ENCODE results near the gene THSD4. TPM values are rescaled to one million over a fixed set of nuclear protein-coding genes. Genes with fewer than 3 reads are reported as not detected.

The THSD4 gene
- total and polyA plus RNA-seq, 2 of the 8 experiments (the other 6 are each of a cell fraction or from before 2014, with no cell fraction given), result 2.5 to 6.2 TPM

- WGBS, 2 experiments (ENCODE audit: extremely low coverage in 1 of 2, insufficient coverage in 1 of 2, insufficient read length in 1 of 2, insufficient replicate concordance in 2 of 2, low coverage in 1 of 2, low lambda C conversion rate in 2 of 2, missing lambda C conversion rate in 1 of 2), result 88% methylated on average over 7 of the region's 7 CpGs; no CpG with 5 or more reads in 1 of the 2 experiments
- Histone ChIP-seq H3K18ac (ENCODE audit: extremely low read depth, low read length) (no peak overlapping the region), H3K14ac (ENCODE audit: insufficient read length) (no peak overlapping the region), H2BK12ac (ENCODE audit: low read depth, low read length) (no peak overlapping the region), H4K91ac (replicated peaks; ENCODE audit: insufficient read length, low read length) (no peak overlapping the region), H2BK15ac (ENCODE audit: low read length) (no peak overlapping the region), H2BK120ac (replicated peaks; ENCODE audit: low read depth, low read length) (no peak overlapping the region), H3K79me1 (ENCODE audit: low read depth, low read length) (no peaks in the 10 kb centered on the region; the same call in 1 of the 2 replicates), H2AK5ac (ENCODE audit: low read depth, low read length) (no peak overlapping the region), H4K8ac (ENCODE audit: extremely low read depth, insufficient read depth, low read length) (no peak overlapping the region), H2BK5ac (ENCODE audit: low read depth, low read length) (no peak overlapping the region), H3K23ac (ENCODE audit: insufficient read length) (no peak overlapping the region), H3K4ac (replicated peaks; ENCODE audit: insufficient read length, low read depth, low read length) (no peak overlapping the region), H3K79me2 (ENCODE audit: control insufficient read depth in 1 of 2, insufficient read depth in 2 of 2, low read length in 2 of 2) (no peaks in the 10 kb centered on the region), H3K27ac (ENCODE audit: low read depth, low read length) (no peak overlapping the region), H3K27me3 (replicated peaks in 1 of 4; ENCODE audit: control insufficient read depth in 3 of 4, extremely low read depth in 1 of 4, insufficient read depth in 3 of 4, low read length in 3 of 4) (no peaks in the 10 kb centered on the region), H3K4me1 (replicated peaks in 1 of 4; ENCODE audit: control insufficient read depth in 3 of 4, insufficient read depth in 4 of 4, low read length in 3 of 4) (peaks cover 0 to 5% (median 0%) of the 10 kb centered on the region in 4 experiments; a peak in 1 of 7 replicates), H2AFZ (ENCODE audit: low read length) (no peak overlapping the region), H2BK20ac (ENCODE audit: low read length) (no peak overlapping the region), H3K9me3 (ENCODE audit: insufficient read depth in 2 of 2, low read depth in 1 of 2, low read length in 1 of 2) (no peaks in the 10 kb centered on the region), H3K56ac (replicated peaks; ENCODE audit: insufficient read length, low read depth, low read length) (no peak overlapping the region), H3K9ac (replicated peaks in 1 of 4; ENCODE audit: extremely low read depth in 1 of 4, low read depth in 3 of 4, low read length in 3 of 4) (no peak overlapping the region), H3K4me3 (ENCODE audit: extremely low read depth in 1 of 4, insufficient read depth in 2 of 4, low read depth in 3 of 4, low read length in 4 of 4) (no peak overlapping the region), H3K36me3 (ENCODE audit: control insufficient read depth in 2 of 4, insufficient read depth in 4 of 4, low read length in 3 of 4) (no peaks in the 10 kb centered on the region), H3K23me2 (ENCODE audit: low read depth, low read length) (no peaks in the 10 kb centered on the region), H4K20me1 (replicated peaks in 1 of 2; ENCODE audit: control insufficient read depth in 1 of 2, insufficient read depth in 2 of 2, low read length in 2 of 2) (no peaks in the 10 kb centered on the region), H4K5ac (ENCODE audit: insufficient read length, low read depth, low read length) (no peak overlapping the region), H3K4me2 (ENCODE audit: insufficient read depth in 1 of 2, low read depth in 2 of 2, low read length in 2 of 2) (no peak overlapping the region)
- TF ChIP-seq CTCF (IDR thresholded peaks at IDR 0.05; ENCODE audit: control extremely low read depth in 1 of 3, insufficient read depth in 1 of 3, low read depth in 1 of 3, low read length in 3 of 3) (no peak), SAP30 (IDR thresholded peaks at IDR 0.05; ENCODE audit: insufficient read depth, insufficient replicate concordance, low read length) (no peak), RNF2 (IDR thresholded peaks at IDR 0.05; ENCODE audit: borderline replicate concordance, low read depth, low read length, missing control alignments, poor library complexity, severe bottlenecking) (no peak), TBP (IDR thresholded peaks at IDR 0.05; ENCODE audit: low read depth, low read length) (no peak)
- FAIRE-seq, result no peak
- POLR2A ChIA-PET (ENCODE audit: partially characterized antibody), result no interaction called here
- CTCF ChIA-PET (ENCODE audit: partially characterized antibody), result interaction anchor here (1.0 kb wide), 1 partner anchor 9 kb away, joined by 3 read pairs; no protein-coding TSS in a partner anchor
- DNase-seq (ENCODE audit: low read depth in 1 of 2, low spot score in 2 of 2), result no peak
Observed at GRCh38 chr15:71152542-71152941, 37.3 kb downstream of the THSD4 start.

All from H1 (cell line).